Left lung (tissue), 10 donors: Measurements from ENCODE around the gene RPL38. TPM values are rescaled to one million over a fixed set of nuclear protein-coding genes. Genes with fewer than 3 reads are reported as not detected.
A peak's percentile ranks its signal among the peaks of the same experiment; 100 is the strongest.

Experiments
- ATAC-seq: fragments of 200-7000 bp; cut with Tn5 transposase; one replicate; pipeline ENCODE4 v1.9.1; 2020; ENCODE audit warnings: moderate library complexity
- DNase-seq, 4 donors: peaks; one replicate each; pipeline ENCODE4 v3.0.0-alpha.2; 2013 to 2020
- H3K27ac ChIP-seq, 2 donors: fragments of 200-600 bp; sonication (generic) in 1 of 2; one replicate each; pipeline versions ENCODE4 v1.5.0 to v1.8.0; 2020 to 2021
- H3K27me3 ChIP-seq, 2 donors: fragments of 200-600 bp; sonication (generic) in 1 of 2; one replicate each; pipeline versions ENCODE4 v1.5.0 to v1.8.0; 2020 to 2021
- H3K36me3 ChIP-seq, 2 donors: fragments of 200-600 bp; sonication (generic) in 1 of 2; one replicate each; pipeline versions ENCODE4 v1.5.0 to v1.8.0; 2020 to 2021
- H3K4me1 ChIP-seq, 2 donors: fragments of 200-600 bp; one replicate each; pipeline ENCODE4 v1.8.0; 2021
- H3K4me3 ChIP-seq, 2 donors: fragments of 200-600 bp; sonication (generic) in 1 of 2; one replicate each; pipeline versions ENCODE4 v1.5.0 to v1.8.0; 2020 to 2021; ENCODE audit warnings: mild to moderate bottlenecking in 1 of 2
- H3K9me3 ChIP-seq, 2 donors: fragments of 200-600 bp; sonication (generic) in 1 of 2; one replicate each; pipeline versions ENCODE4 v1.5.0 to v1.8.0; 2020 to 2021
- intact Hi-C, 2 donors: fragments of 100-400 bp; cut with DNase I; formaldehyde crosslinking; loops; one replicate each; pipeline versions ENCODE4 v1.11.2 to v1.14.2; 2022
- polyA plus RNA-seq, 6 donors: library from polyadenylated mRNA; unstranded; fragments of 120-200 nt; gene quantifications; one replicate each; pipeline ENCODE4 v1.2.1, GENCODE V29; 2013; ENCODE audit not compliant: insufficient read length in 6 of 6
- total RNA-seq, 2 donors: library from RNA; stranded (reverse); fragmentation: NEBNext Ultra II Directional; extraction: Animal tissue kit (Norgen Biotek cat#: 25700); gene quantifications; one replicate each; pipeline ENCODE4 v1.2.1, GENCODE V29; 2021
- TF ChIP-seq, protein P1 (sequence below), 2 donors: fragments of 200-600 bp; sonication (generic) in 1 of 2; IDR thresholded peaks; one replicate each; pipeline versions ENCODE4 v1.5.0 to v1.8.0; 2021; ENCODE audit warnings: antibody characterized with exemption in 2 of 2
- donor health status: DM: no; HTN: yes; CAD: no.
- donor health status: DM: no; HTN: no; CAD: no.

The RPL38 gene
- total and polyA plus RNA-seq, 8 donors: 624 to 1,464 (median 1,331) TPM

- H3K4me1 ChIP-seq: peaks cover 18 to 46% of the 10 kb centered on the region in 2 donors
- H3K9me3 ChIP-seq: no peaks in the 10 kb centered on the region
- no peak overlapping the region for H3K27ac ChIP-seq
- DNase-seq: no peak
- ATAC-seq: no peak
- peak overlapping the region in 1 of 2 donors; percentile 85 for H3K4me3 ChIP-seq
- peaks cover 0 to 33% of the 10 kb centered on the region in 2 donors for H3K27me3 ChIP-seq
- H3K36me3 ChIP-seq: peaks cover 0 to 35% of the 10 kb centered on the region in 2 donors
- TF ChIP-seq, protein P1, sequence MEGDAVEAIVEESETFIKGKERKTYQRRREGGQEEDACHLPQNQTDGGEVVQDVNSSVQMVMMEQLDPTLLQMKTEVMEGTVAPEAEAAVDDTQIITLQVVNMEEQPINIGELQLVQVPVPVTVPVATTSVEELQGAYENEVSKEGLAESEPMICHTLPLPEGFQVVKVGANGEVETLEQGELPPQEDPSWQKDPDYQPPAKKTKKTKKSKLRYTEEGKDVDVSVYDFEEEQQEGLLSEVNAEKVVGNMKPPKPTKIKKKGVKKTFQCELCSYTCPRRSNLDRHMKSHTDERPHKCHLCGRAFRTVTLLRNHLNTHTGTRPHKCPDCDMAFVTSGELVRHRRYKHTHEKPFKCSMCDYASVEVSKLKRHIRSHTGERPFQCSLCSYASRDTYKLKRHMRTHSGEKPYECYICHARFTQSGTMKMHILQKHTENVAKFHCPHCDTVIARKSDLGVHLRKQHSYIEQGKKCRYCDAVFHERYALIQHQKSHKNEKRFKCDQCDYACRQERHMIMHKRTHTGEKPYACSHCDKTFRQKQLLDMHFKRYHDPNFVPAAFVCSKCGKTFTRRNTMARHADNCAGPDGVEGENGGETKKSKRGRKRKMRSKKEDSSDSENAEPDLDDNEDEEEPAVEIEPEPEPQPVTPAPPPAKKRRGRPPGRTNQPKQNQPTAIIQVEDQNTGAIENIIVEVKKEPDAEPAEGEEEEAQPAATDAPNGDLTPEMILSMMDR (IDR thresholded peaks at IDR 0.05): no peak
- intact Hi-C loops: loop anchor here in 1 of 2 donors (10.0 kb wide), 1 partner anchor 152 kb away; no protein-coding TSS in a partner anchor
Measured at GRCh38 chr17:74202938-74203337, 540 bp upstream of the RPL38 start.

GRCh38 chr17:74204474-74204873, 996 bp downstream of the RPL38 start:
- peaks cover 0 to 33% of the 10 kb centered on the region in 2 donors for H3K27me3 ChIP-seq
- peak overlapping the region; percentile 47 to 83 for H3K27ac ChIP-seq
- intact Hi-C loops: loop anchor here in 1 of 2 donors (10.0 kb wide), 1 partner anchor 150 kb away; no protein-coding TSS in a partner anchor
- peak overlapping the region; percentile 57 to 85 for H3K4me3 ChIP-seq
- peaks cover 0 to 50% of the 10 kb centered on the region in 2 donors for H3K36me3 ChIP-seq
- no peak for ATAC-seq
- no peak for DNase-seq
- H3K4me1 ChIP-seq: peaks cover 18 to 52% of the 10 kb centered on the region in 2 donors
- H3K9me3 ChIP-seq: no peaks in the 10 kb centered on the region
- TF ChIP-seq, protein P1 (IDR thresholded peaks at IDR 0.05): no peak

- H3K9me3 ChIP-seq: no peaks in the 10 kb centered on the region
- intact Hi-C loops: loop anchor here in 1 of 2 donors (10.0 kb wide), 1 partner anchor 150 kb away; no protein-coding TSS in a partner anchor
- H3K4me1 ChIP-seq: peaks cover 18 to 56% of the 10 kb centered on the region in 2 donors
- TF ChIP-seq, protein P1 (IDR thresholded peaks at IDR 0.05): no peak
- H3K27ac ChIP-seq: no peak overlapping the region
- H3K27me3 ChIP-seq: peaks cover 0 to 26% of the 10 kb centered on the region in 2 donors
- no peak for ATAC-seq
- peaks cover 0 to 58% of the 10 kb centered on the region in 2 donors for H3K36me3 ChIP-seq
- H3K4me3 ChIP-seq: peak overlapping the region in 1 of 2 donors; percentile 85
- no peak for DNase-seq
Measured at GRCh38 chr17:74205274-74205673, 1.8 kb downstream of the RPL38 start.

DNA sequence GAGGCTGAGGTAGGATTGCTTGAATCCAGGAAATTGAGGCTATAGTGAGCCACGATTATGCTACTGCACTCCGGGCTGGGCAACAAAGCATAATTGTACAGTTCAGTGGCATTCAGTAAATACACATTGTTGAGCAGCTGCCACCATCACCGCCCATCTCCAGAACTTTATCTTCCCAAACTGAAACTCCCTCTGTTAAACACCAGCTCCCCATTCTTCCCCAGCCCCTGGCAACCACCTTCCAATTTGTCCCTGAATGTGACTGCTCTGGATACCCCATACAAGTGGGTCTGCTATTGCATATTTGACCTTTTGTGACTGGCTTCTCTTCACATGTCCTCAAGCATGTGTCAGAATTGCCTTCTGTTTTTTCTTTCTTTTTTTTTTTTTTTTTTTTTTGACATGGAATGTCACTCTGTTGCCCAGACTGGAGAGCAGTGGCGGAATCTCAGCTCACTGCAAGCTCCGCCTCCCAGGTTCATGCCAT, 2.9 kb downstream of the RPL38 start:
- DNase-seq (no peak), ATAC-seq (no peak)
- H3K4me3 ChIP-seq: no peak overlapping the region
- intact Hi-C loops: loop anchor here in 1 of 2 donors (10.0 kb wide), 1 partner anchor 148 kb away; no protein-coding TSS in a partner anchor
- H3K9me3 ChIP-seq: no peaks in the 10 kb centered on the region
- TF ChIP-seq, protein P1 (IDR thresholded peaks at IDR 0.05): no peak
- H3K36me3 ChIP-seq: peaks cover 0 to 66% of the 10 kb centered on the region in 2 donors
- no peak overlapping the region for H3K27ac ChIP-seq
- H3K4me1 ChIP-seq: peaks cover 21 to 67% of the 10 kb centered on the region in 2 donors
- H3K27me3 ChIP-seq: peaks cover 0 to 15% of the 10 kb centered on the region in 2 donors
